Transverse colon (tissue), 4 donors: ENCODE results near the gene DENND1A. TPM values are rescaled to one million over a fixed set of nuclear protein-coding genes. Genes with fewer than 3 reads are reported as not detected.

ENCODE experiments used
- DNase-seq: peaks from one replicate; pipeline ENCODE4 v3.0.0-alpha.2; 2019
- H3K27ac ChIP-seq, 4 donors: fragments of 200-600 bp; sonication (generic); 2 replicates each; pipeline ENCODE4 v1.5.1; 2016 to 2018; ENCODE audit warnings: inconsistent platforms in 4 of 4
- H3K27me3 ChIP-seq: fragments of 200-600 bp; sonication (generic); 2 replicates; pipeline ENCODE4 v1.5.1; 2017; ENCODE audit warnings: inconsistent platforms
- H3K36me3 ChIP-seq, 4 donors: fragments of 200-600 bp; sonication (generic); 2 replicates each; pipeline ENCODE4 v1.5.1; 2017 to 2019; ENCODE audit warnings: inconsistent platforms in 4 of 4
- H3K4me1 ChIP-seq, 4 donors: fragments of 200-600 bp; sonication (generic); 2 replicates each; pipeline ENCODE4 v1.5.1; 2017 to 2020; ENCODE audit warnings: inconsistent platforms in 4 of 4
- H3K4me3 ChIP-seq, 4 donors: fragments of 200-600 bp; sonication (generic); 1 replicate in 1 of 4; 2 replicates in 3 of 4; pipeline versions ENCODE4 v1.5.1 to v1.6.1; 2017 to 2019; ENCODE audit warnings: inconsistent platforms in 4 of 4
- H3K9me3 ChIP-seq, 2 donors: fragments of 200-600 bp; sonication (generic); 2 replicates each; pipeline ENCODE4 v1.5.1; 2017 to 2019; ENCODE audit warnings: inconsistent platforms in 2 of 2
- EP300 ChIP-seq: sonication (generic); formaldehyde crosslinking; IDR thresholded peaks from one replicate; pipeline ENCODE4 v1.6.1; 2017; ENCODE audit warnings: antibody characterized with exemption, low read depth
- POLR2A ChIP-seq: fragments of 450-650 bp; IDR thresholded peaks from one replicate; pipeline ENCODE4 v1.6.1; 2016; ENCODE audit warnings: antibody characterized with exemption, mild to moderate bottlenecking, moderate library complexity
- POLR2AphosphoS5 ChIP-seq, 3 donors: sonication (generic); formaldehyde crosslinking; IDR thresholded peaks; one replicate each; pipeline ENCODE4 v1.6.1; 2016; ENCODE audit warnings: antibody characterized with exemption in 3 of 3
- WGBS, 2 donors: methylation state at CpG; one replicate each; pipeline ENCODE4 v1.1.5; 2018; ENCODE audit warnings: low coverage in 1 of 2; 5-methylcytosine and 5-hydroxymethylcytosine counted together
- in situ Hi-C, 4 donors: fragments of 200-750 bp; cut with MboI; loops; one replicate each; pipeline versions ENCODE4 v1.15.0 to v1.15.1; 2017; ENCODE audit warnings: low sequenced_read_pairs in 3 of 4, low pct_ligation_motif_present in 1 of 4, low pct_unique_long_range_greater_than_20kb in 1 of 4
- intact Hi-C: fragments of 100-400 bp; cut with DNase I; formaldehyde crosslinking; loops from one replicate; pipeline ENCODE4 v1.15.1; 2023; ENCODE audit warnings: low total_unique reads
- total RNA-seq, 4 donors: library from RNA; depleted of rRNA; stranded (reverse); fragments of >200 nt; gene quantifications; one replicate each; pipeline ENCODE4 v1.1.0, GENCODE V29; 2016
- TF ChIP-seq, protein P1 (sequence below), 5 experiments: fragments of 200-600 bp in 3 of 5; fragments of 450-650 bp in 2 of 5; sonication (generic) in 3 of 5; IDR thresholded peaks; 1 replicate in 2 of 5; 2 replicates in 3 of 5; pipeline ENCODE4 v1.5.1; 2016 to 2017; ENCODE audit warnings: antibody characterized with exemption in 5 of 5, inconsistent platforms in 3 of 5, mild to moderate bottlenecking in 2 of 5, moderate library complexity in 1 of 5

Gene DENND1A
- total RNA-seq, 4 donors from 2014 or later: 12.5 to 78.6 (median 40.0) TPM

GRCh38 chr9:123806829-123807228 is 123.1 kb downstream of the DENND1A start:
- no peaks in the 10 kb centered on the region for H3K4me1 ChIP-seq
- no peaks in the 10 kb centered on the region for H3K27me3 ChIP-seq
- H3K9me3 ChIP-seq: no peaks in the 10 kb centered on the region
- no peak overlapping the region for H3K4me3 ChIP-seq
- intact Hi-C loops: no loop called here
- TF ChIP-seq, protein P1, sequence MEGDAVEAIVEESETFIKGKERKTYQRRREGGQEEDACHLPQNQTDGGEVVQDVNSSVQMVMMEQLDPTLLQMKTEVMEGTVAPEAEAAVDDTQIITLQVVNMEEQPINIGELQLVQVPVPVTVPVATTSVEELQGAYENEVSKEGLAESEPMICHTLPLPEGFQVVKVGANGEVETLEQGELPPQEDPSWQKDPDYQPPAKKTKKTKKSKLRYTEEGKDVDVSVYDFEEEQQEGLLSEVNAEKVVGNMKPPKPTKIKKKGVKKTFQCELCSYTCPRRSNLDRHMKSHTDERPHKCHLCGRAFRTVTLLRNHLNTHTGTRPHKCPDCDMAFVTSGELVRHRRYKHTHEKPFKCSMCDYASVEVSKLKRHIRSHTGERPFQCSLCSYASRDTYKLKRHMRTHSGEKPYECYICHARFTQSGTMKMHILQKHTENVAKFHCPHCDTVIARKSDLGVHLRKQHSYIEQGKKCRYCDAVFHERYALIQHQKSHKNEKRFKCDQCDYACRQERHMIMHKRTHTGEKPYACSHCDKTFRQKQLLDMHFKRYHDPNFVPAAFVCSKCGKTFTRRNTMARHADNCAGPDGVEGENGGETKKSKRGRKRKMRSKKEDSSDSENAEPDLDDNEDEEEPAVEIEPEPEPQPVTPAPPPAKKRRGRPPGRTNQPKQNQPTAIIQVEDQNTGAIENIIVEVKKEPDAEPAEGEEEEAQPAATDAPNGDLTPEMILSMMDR (IDR thresholded peaks at IDR 0.05): no peak
- TF ChIP-seq POLR2AphosphoS5 (IDR thresholded peaks at IDR 0.05) (no peak), POLR2A (no peak), EP300 (no peak)
- no peak overlapping the region for H3K27ac ChIP-seq
- no peaks in the 10 kb centered on the region for H3K36me3 ChIP-seq
- in situ Hi-C loops: no loop called here
- no peak for DNase-seq

GRCh38 chr9:123798195-123798594 is 131.7 kb downstream of the DENND1A start:
- no peak for TF ChIP-seq POLR2AphosphoS5 (IDR thresholded peaks at IDR 0.05)
- no peak for TF ChIP-seq POLR2A
- TF ChIP-seq EP300: no peak
- TF ChIP-seq, protein P1 (IDR thresholded peaks at IDR 0.05): no peak
- Histone ChIP-seq H3K4me3 (no peak overlapping the region), H3K36me3 (no peaks in the 10 kb centered on the region), H3K27me3 (no peaks in the 10 kb centered on the region), H3K27ac (no peak overlapping the region), H3K4me1 (peaks cover 0 to 8% (median 3%) of the 10 kb centered on the region in 4 donors), H3K9me3 (no peaks in the 10 kb centered on the region)
- DNase-seq: no peak
- 95% methylated on average over 1 of the region's 1 CpG; no CpG with 5 or more reads in 1 of the 2 donors for WGBS, 2 donors
- intact Hi-C loops: no loop called here
- in situ Hi-C loops: no loop called here

GRCh38 chr9:123796618-123797484 is 133.1 kb downstream of the DENND1A start:
- Histone ChIP-seq H3K27ac (no peak overlapping the region), H3K4me1 (peaks cover 0 to 8% (median 3%) of the 10 kb centered on the region in 4 donors), H3K36me3 (no peaks in the 10 kb centered on the region), H3K27me3 (no peaks in the 10 kb centered on the region), H3K4me3 (no peak overlapping the region), H3K9me3 (no peaks in the 10 kb centered on the region)
- 69 to 71% methylated on average over 5 to 7 of the region's 7 CpGs for WGBS, 2 donors
- in situ Hi-C loops (no loop called here), intact Hi-C loops (no loop called here)
- no peak for DNase-seq
- TF ChIP-seq POLR2A: no peak

DNA sequence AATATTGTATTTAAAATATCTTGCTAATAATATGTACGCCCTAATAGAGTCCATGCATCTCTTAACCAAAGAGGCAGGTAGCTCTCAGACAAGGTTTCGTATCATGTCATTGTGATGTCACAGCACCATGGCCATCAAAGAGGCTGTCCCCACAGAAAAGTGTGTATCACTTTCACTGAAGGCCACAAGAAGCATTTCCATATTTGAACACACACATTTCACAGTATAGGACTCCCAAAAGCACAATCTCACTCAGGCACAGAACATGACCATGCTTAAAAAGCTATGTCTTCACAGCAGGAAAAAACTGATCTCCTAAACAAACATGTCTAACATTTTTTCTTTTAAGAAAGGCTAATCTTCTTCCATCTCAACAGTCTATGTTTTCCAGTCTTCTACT is 133.8 kb downstream of the DENND1A start:
- in situ Hi-C loops (no loop called here), intact Hi-C loops (no loop called here)
- no peak overlapping the region for H3K4me3 ChIP-seq
- WGBS, 2 donors: 92 to 94% methylated on average over 2 of the region's 2 CpGs
- H3K4me1 ChIP-seq: peaks cover 0 to 8% (median 3%) of the 10 kb centered on the region in 4 donors
- H3K36me3 ChIP-seq: no peaks in the 10 kb centered on the region
- H3K27me3 ChIP-seq: no peaks in the 10 kb centered on the region
- TF ChIP-seq EP300: no peak
- TF ChIP-seq POLR2AphosphoS5 (IDR thresholded peaks at IDR 0.05): no peak
- TF ChIP-seq, protein P1 (IDR thresholded peaks at IDR 0.05): no peak
- TF ChIP-seq POLR2A: no peak
- no peaks in the 10 kb centered on the region for H3K9me3 ChIP-seq
- DNase-seq: no peak
- H3K27ac ChIP-seq: no peak overlapping the region
